HG03159 (cell line): Measurements from ENCODE around the gene CREBRF.
"Not testable (repeated sequence)": the region's sequence is repeated elsewhere in the genome, so short reads cannot be mapped to it uniquely, and the experiment has no call there.

Source experiments
- ATAC-seq: cut with Tn5 transposase; IDR thresholded peaks from one replicate; pipeline ENCODE4 v1.9.1; 2021; ENCODE audit warnings: mild to moderate bottlenecking, moderate library complexity; ENCODE audit not compliant: unreplicated experiment

Gene CREBRF, protein sequence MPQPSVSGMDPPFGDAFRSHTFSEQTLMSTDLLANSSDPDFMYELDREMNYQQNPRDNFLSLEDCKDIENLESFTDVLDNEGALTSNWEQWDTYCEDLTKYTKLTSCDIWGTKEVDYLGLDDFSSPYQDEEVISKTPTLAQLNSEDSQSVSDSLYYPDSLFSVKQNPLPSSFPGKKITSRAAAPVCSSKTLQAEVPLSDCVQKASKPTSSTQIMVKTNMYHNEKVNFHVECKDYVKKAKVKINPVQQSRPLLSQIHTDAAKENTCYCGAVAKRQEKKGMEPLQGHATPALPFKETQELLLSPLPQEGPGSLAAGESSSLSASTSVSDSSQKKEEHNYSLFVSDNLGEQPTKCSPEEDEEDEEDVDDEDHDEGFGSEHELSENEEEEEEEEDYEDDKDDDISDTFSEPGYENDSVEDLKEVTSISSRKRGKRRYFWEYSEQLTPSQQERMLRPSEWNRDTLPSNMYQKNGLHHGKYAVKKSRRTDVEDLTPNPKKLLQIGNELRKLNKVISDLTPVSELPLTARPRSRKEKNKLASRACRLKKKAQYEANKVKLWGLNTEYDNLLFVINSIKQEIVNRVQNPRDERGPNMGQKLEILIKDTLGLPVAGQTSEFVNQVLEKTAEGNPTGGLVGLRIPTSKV

DNA sequence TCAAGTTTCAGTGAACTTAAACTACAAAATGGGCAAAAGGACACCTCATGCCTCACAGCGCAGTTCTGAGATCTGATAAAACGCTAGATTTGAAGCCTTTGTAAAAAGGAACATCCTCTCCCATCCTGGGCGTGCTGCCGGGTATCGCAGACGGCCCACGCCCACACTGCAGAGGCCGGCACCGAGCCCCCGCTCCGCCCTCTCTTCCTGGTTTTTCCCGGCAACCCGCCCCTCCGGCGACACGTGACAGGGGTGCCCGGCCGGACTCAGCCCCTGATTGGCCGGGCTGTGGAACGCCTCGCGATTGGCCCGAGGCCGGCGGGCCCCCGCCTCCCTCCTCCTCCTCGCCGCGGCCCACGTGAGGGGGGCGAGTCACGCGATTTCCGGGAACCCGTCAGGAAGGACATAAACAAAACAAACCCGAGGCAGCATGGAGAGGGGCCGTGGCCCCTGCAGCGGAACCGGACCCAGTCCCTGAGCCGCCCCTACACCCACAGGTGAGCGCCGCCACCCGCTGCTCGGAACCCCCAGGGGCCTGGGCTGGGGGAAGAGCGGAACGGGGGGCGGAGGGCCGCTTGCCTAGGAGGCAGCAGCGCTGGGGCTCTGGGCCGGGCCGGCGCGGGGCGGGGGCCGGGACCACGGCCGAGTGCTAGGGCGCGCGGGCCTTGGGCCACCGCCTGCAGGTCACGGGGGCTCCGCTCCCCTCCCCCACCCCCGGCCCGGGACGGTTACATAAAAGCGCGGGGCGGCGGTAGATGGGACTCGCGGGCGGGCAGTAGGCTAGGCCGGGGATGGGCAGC lies at the start of gene CREBRF:
Gene CREBRF, plus strand, starts transcription at position 370 of the 800 bp plus-strand sequence. CDS start 24,424 bp downstream, outside the sequence.
- ATAC-seq = peak; percentile 71

DNA sequence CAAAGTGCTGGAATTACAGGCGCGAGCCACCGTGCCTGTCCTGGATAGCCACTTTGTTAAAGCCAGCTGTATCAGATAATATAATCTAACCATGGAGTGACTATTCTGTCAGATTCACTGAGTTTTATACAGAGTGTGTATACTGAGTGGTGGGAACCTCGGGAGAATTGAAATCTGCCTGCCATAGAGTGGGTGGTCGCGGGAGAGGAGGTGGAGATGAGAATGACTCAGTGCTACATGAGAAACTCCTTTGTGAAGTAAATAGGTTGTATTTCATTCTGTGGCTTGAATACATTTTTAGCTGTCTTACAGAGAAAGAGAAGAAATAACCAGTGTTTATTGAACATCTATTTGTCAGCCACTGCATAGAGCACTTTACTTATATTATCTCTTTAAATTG lies 46.1 kb upstream of the CREBRF start:
- ATAC-seq = no peak

GRCh38 chr5:173010547-173011464 lies 45.3 kb upstream of the CREBRF start:
- ATAC-seq = no peak

GRCh38 chr5:173011566-173011965 lies 44.6 kb upstream of the CREBRF start:
- no peak for ATAC-seq

GRCh38 chr5:173012882-173013281 lies 43.3 kb upstream of the CREBRF start:
- ATAC-seq = no peak

GRCh38 chr5:173014671-173015070 lies 41.5 kb upstream of the CREBRF start:
- no peak for ATAC-seq

- no peak for ATAC-seq
These were observed 41.0 kb upstream of the CREBRF start for GRCh38 chr5:173015192-173015591.

DNA sequence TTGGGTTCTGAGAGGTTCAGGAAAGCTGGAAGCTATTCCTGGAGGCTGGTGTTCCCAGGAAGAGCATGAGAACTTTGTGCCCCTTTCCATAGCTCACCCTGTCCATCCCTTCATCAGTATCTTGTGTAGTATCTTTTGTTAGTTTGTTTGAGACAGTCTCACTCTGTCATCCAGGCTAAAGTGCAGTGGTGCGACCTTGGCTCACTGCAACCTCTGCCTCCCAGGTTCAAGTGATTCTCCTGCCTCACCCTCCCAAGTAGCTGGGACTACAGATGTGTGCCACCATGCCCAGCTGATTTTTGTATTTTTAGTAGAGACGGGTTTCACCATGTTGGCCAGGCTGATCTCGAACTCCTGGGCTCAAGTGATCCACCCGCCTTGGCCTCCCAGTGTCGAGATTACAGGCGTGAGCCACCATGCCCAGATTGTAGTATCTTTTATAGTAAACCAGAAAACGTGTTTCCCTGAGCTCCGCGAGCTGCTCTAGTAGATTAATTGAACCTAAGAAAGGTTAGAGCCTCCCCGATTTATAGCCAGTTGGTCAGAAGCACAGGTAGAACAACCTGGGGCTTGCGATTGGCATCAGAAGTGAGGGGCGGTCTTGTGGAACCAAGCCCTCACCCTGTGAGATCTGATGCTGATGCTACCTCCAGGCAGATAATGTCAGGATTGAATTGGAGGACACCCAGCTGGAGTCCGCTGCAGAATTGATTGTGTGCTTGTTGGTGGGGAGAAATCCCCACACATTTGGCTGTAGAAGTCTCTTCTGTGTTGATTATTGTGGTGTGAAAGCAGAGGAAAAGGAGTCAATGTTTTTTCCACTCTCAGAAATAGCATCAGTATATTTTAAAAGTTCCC lies 40.3 kb upstream of the CREBRF start:
- ATAC-seq = no peak

GRCh38 chr5:173016598-173017046 lies 39.5 kb upstream of the CREBRF start:
- ATAC-seq = no peak

DNA sequence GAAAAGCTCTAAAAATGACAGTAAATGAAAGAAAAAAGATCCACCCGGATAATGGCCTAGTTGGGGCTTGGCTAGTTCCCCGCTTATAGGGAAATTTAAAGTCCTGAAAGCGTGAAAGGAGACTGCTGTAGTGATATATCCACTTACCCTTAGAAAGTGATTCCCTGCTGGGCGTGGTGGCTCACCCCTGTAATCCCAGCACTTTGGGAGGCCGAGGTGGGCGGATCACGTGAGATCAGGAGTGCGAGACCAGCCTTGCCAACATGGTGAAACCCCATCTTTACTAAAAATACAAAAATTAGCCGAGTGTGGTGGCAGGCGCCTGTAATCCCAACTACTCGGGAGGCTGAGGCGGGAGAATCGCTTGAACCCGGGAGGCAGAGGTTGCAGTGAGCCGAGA lies 39.1 kb upstream of the CREBRF start:
- not testable (repeated sequence) for ATAC-seq

DNA sequence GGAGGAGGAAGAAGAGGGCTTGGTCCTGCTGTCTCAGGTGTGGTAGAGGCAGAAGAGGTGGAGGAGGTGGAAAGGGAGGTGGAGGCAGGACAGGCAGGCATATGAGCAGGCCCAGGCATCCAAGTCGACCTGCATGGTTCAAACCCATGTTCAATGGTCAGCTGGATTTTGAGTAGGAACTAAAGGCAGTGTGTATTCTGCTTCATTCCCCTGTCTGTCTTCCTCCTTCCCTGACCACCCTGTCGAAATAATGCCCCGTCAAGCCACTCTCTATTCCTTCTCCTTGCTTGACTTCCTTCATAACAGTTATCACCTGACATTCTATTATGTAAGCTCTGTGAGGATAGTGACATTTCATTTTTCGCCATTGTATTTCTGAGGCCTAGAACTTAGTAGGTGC lies 37.8 kb upstream of the CREBRF start:
- ATAC-seq = no peak

GRCh38 chr5:173020154-173020581 lies 36.0 kb upstream of the CREBRF start:
- no peak for ATAC-seq

- ATAC-seq = no peak
These were observed 35.5 kb upstream of the CREBRF start for GRCh38 chr5:173020643-173021042.

GRCh38 chr5:173025651-173026050 lies 30.5 kb upstream of the CREBRF start:
- no peak for ATAC-seq

DNA sequence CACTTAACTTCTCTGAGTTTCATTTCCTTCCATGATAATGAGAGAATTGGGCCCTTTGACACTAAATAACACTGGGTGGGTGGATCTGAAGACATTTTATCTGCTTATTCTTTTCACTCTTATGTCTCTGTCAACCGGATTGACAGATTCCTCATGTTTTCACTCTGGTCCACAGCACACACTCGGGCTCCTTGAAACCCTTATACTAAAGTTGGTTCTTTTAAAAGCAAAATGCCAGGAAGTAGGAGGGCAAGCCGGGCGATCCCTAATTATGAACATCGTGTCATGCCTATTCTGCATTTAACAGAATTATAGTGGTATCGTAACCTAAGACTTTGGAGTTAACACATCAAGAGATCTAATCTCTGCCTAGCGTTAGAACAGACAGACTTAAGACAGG lies 28.2 kb upstream of the CREBRF start:
- no peak for ATAC-seq

DNA sequence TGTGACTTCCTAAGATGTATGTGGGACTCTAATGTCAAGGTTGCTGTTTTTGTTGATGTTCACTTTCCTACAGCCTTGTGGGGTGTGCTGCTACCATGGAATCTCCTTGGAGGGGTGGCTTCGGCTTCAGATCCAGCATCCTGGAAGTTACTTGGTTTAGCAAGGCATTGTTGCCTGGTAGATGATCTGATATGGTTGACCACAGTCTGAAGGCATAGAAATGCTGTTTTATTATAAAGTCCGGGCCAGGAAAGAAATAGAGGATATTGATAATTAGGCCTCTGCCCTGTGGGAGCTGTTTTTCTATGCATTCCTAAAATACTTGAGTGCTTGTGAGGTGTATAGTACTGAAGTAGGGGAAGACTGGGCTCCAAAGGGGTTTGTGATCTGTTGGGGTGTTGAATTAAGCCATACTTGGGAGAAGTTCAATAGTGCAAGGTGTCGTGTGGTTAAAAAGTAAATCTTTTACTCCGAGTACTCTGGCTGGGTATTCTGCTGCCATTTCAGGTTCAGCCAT lies 27.3 kb upstream of the CREBRF start:
- ATAC-seq = no peak

DNA sequence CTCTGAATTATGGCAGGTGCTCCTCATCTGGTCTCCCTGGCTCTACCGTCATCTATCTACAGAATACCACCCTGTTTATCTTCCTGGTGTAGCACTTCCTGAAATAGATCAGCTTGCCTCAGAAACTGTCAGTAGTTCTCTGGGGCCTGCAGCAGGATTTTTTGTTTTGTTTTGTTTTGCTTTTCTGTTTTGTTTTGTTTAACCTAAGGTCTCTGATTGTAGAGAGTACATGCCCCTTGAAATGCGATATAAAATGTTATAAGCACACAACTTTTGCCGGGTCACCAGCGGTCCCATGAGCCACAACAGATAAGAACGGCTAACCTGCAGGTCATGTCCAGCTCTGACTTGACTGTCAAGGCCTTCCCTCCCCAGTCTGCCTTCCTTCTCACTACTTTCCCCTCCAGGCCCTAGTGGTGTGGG lies 26.6 kb upstream of the CREBRF start:
- no peak for ATAC-seq

GRCh38 chr5:173032096-173032495 lies 24.1 kb upstream of the CREBRF start:
- ATAC-seq = not testable (repeated sequence)

DNA sequence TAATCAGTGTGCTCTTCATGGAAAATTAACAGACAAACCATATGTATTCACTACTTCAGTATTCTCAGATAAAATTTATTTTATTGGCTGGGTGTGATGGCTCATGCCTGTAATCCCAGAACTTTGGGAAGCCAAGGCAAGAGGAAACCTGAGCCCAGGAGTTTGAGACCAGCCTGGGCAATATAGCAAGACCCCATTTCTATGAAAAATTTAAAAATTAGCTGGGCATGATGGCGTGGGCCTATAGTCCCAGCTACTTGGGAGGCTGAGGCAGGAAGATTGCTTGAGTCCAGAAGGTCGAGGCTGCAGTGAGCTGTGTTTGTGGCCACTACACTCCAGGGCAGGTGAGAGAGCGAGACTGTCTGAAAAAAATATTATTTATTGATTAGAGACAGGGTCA lies 23.4 kb upstream of the CREBRF start:
- ATAC-seq = no peak
